Measurements from ENCODE around the gene MTMR11. TPM values are rescaled to one million over a fixed set of nuclear protein-coding genes. Genes with fewer than 3 reads are reported as not detected.

The MTMR11 gene
- total and polyA plus RNA-seq, 9 of the 15 experiments (the other 6 are each of a cell fraction or from before 2014, with no cell fraction given), result 0.09 to 1.6 (median 0.51) TPM

DNA sequence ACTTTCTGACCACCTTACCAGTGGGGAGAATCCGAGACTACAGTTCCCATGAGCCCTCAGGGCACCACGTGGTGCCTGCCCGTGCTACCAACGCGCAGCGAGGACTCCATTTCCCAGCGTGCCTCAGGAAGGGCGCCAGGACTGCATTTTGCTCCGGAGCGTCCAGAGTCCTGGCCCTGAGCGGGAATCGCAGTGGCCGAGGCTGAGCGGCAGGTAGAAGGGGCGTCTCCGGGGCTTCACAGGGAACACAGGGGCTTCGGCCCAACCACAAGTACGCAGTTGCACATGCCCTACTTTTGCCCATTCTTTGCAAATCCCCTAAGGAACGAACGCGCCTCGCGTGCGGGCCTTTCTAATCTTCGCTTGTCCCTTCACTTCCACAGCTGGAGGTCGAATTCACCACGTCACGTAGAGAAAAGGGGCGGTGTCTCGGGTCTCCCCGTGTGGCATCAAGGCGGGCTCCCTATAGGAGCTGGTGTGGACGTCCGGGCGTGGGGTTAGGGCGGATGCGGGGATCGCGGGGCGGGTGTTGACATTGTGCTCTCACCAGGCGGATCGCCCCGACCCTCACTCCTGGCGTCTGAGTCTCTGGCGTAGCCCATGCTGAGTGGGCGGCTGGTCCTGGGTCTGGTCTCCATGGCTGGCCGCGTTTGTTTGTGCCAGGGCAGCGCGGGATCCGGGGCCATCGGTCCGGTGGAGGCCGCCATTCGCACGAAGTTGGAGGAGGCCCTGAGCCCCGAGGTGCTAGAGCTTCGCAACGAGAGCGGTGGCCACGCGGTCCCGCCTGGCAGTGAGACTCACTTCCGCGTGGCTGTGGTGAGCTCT is 37.0 kb downstream of the MTMR11 start, which contains the start of gene BOLA1 (continued):
- TF ChIP-seq TBL1XR1 (IDR thresholded peaks at IDR 0.05; ENCODE audit: low read length in 2 of 2) (no peak), RBM34 (IDR thresholded peaks at IDR 0.05; ENCODE audit: borderline replicate concordance, insufficient read depth, low read length) (no peak), PTBP1 (IDR thresholded peaks at IDR 0.05; ENCODE audit: low read depth, low read length) (no peak), JUN (IDR thresholded peaks at IDR 0.05; ENCODE audit: borderline replicate concordance, low read depth, low read length) (no peak), JUN (CRISPR knock-in tag; IDR thresholded peaks at IDR 0.05; ENCODE audit: borderline replicate concordance) (no peak), U2AF2 (optimal IDR thresholded peaks at IDR 0.05; ENCODE audit: low read depth, low read length) (no peak), MTA3 (IDR thresholded peaks at IDR 0.05; ENCODE audit: borderline replicate concordance) (no peak), SIX5 (IDR thresholded peaks at IDR 0.05; ENCODE audit: borderline replicate concordance in 1 of 2, insufficient read depth in 1 of 2, low read depth in 1 of 2, low read length in 2 of 2) (peak; percentile 58 to 61; a peak in 3 of 4 replicates), POLR2AphosphoS5 (IDR thresholded peaks at IDR 0.05; ENCODE audit: control insufficient read depth, insufficient read depth, low read depth, low read length) (no peak), ZNF143 (CRISPR knock-in tag; IDR thresholded peaks at IDR 0.05) (peak; percentile 68), MXI1 (IDR thresholded peaks at IDR 0.05; ENCODE audit: low read depth, low read length) (no peak), MTA1 (IDR thresholded peaks at IDR 0.05; ENCODE audit: borderline replicate concordance) (no peak), HNRNPLL (IDR thresholded peaks at IDR 0.05; ENCODE audit: low read depth, low read length, poor library complexity, severe bottlenecking) (no peak), SMAD2 (IDR thresholded peaks at IDR 0.05; ENCODE audit: low read depth, low read length) (no peak), ZFP1 (CRISPR knock-in tag; IDR thresholded peaks at IDR 0.05) (no peak), SREBF1 (IDR thresholded peaks at IDR 0.05; ENCODE audit: borderline replicate concordance, low read depth, low read length) (no peak), PHF20 (IDR thresholded peaks at IDR 0.05; ENCODE audit: partially characterized antibody) (no peak)
- TF ChIP-seq, protein P1, sequence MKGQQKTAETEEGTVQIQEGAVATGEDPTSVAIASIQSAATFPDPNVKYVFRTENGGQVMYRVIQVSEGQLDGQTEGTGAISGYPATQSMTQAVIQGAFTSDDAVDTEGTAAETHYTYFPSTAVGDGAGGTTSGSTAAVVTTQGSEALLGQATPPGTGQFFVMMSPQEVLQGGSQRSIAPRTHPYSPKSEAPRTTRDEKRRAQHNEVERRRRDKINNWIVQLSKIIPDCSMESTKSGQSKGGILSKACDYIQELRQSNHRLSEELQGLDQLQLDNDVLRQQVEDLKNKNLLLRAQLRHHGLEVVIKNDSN (CRISPR knock-in tag; IDR thresholded peaks at IDR 0.05), result peak; percentile 74
- TF ChIP-seq, protein P2, sequence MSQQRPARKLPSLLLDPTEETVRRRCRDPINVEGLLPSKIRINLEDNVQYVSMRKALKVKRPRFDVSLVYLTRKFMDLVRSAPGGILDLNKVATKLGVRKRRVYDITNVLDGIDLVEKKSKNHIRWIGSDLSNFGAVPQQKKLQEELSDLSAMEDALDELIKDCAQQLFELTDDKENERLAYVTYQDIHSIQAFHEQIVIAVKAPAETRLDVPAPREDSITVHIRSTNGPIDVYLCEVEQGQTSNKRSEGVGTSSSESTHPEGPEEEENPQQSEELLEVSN (IDR thresholded peaks at IDR 0.05; ENCODE audit: borderline replicate concordance in 1 of 2, extremely low read depth in 1 of 2, insufficient read depth in 1 of 2, insufficient read length in 1 of 2, low read depth in 1 of 2, low read length in 1 of 2, poor library complexity in 1 of 2, severe bottlenecking in 1 of 2), result no peak

All from K562 (cell line).